ENCODE measurements around the gene ZNF317. TPM values are rescaled to one million over a fixed set of nuclear protein-coding genes. Genes with fewer than 3 reads are reported as not detected.

ZNF317 gene
- total and polyA plus RNA-seq, 9 of the 15 experiments (the other 6 are each of a cell fraction or from before 2014, with no cell fraction given), result 17.3 to 43.2 (median 34.8) TPM

GRCh38 chr19:9107375-9107774, 32.8 kb upstream of the ZNF317 start, which contains the start of gene OR7G2 (continued):
- TF ChIP-seq RREB1 (CRISPR knock-in tag; IDR thresholded peaks at IDR 0.05) (no peak), TCF7L2 (IDR thresholded peaks at IDR 0.05; ENCODE audit: low read depth, low read length) (no peak), U2AF1 (optimal IDR thresholded peaks at IDR 0.05; ENCODE audit: low read depth, low read length) (no peak), TAF7 (tag; IDR thresholded peaks at IDR 0.05) (no peak), ZNF324 (CRISPR knock-in tag; IDR thresholded peaks at IDR 0.05) (no peak), SMARCA4 (IDR thresholded peaks at IDR 0.05) (no peak), ZC3H8 (IDR thresholded peaks at IDR 0.05) (no peak), ZNF23 (CRISPR knock-in tag; IDR thresholded peaks at IDR 0.05) (no peak), KDM5B (IDR thresholded peaks at IDR 0.05; ENCODE audit: insufficient replicate concordance, low read depth, low read length) (no peak), RFX5 (IDR thresholded peaks at IDR 0.05; ENCODE audit: low read depth, low read length) (no peak)
